Measurements from ENCODE around the gene MTERF1. TPM values are rescaled to one million over a fixed set of nuclear protein-coding genes. Genes with fewer than 3 reads are reported as not detected.

MTERF1 gene
- polyA plus RNA-seq, 3 donors = 3.6 to 4.6 (median 4.0) TPM

DNA sequence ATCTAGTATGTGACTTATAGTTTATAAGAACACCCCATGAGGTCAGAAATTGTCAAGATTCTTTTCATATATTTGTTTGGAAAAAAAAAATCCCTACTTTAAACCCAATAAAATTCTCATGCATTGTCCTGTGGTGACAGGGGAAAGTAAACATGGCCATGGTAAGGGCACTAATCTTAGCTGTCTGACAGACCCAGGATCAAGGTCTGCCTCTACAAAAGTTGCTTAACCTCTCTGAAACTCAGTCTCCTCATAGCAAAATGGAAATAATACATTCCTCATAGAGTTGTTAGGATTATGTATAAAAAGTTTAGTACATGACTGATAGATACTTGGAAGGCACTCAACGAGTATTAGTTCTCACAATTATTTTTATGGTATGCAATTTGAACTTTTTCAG, 37.9 kb upstream of the MTERF1 start:
- peaks cover 0 to 5% (median 0%) of the 10 kb centered on the region in 7 donors for H3K9me3 Mint-ChIP-seq
- no peak for DNase-seq

DNA sequence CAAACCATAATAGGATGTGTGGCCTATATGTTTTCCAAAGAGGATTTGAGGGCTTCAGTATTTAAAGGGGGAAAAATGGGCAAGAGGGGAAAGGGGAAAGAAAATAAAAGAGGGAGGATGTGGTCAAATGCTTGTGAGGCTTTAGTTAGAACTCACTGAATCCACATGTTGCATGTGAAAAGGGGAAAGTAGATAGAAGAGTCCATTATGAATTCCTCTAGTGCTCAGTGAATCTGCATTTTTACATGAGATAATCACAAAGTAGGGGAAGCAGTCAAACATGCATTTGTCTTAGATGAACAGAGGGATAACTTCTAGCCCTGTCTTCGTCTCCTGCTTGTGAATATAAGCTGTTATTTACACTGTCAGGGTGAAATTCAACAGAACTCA, 35.5 kb upstream of the MTERF1 start:
- Mint-ChIP-seq H3K27ac (no peak overlapping the region), H3K4me1 (no peaks in the 10 kb centered on the region), H3K9me3 (peaks cover 0 to 5% (median 0%) of the 10 kb centered on the region in 7 donors), H3K27me3 (ENCODE audit: low read depth in 3 of 3) (peaks cover 0 to 2% (median 0%) of the 10 kb centered on the region in 3 donors), H3K4me3 (no peak overlapping the region), H3K36me3 (no peaks in the 10 kb centered on the region)
- Histone ChIP-seq H3K9me3 (replicated peaks in 1 of 2; ENCODE audit: control insufficient read depth in 1 of 2, insufficient read depth in 1 of 2, low read length in 2 of 2) (no peaks in the 10 kb centered on the region), H3K27me3 (ENCODE audit: control insufficient read depth in 2 of 2, insufficient read depth in 2 of 2, low read length in 2 of 2) (no peaks in the 10 kb centered on the region), H3K9ac (ENCODE audit: insufficient read depth, low read length, poor library complexity, severe bottlenecking) (no peak overlapping the region), H3K4me3 (replicated peaks in 1 of 3; ENCODE audit: low read depth in 2 of 3, low read length in 3 of 3) (no peak overlapping the region), H3K79me2 (ENCODE audit: insufficient read depth, low read length) (no peaks in the 10 kb centered on the region), H3K4me2 (replicated peaks; ENCODE audit: extremely low read depth, low read length, poor library complexity, severe bottlenecking) (no peak overlapping the region), H3K36me3 (replicated peaks in 1 of 2; ENCODE audit: control insufficient read depth in 1 of 2, insufficient read depth in 2 of 2, low read length in 2 of 2) (no peaks in the 10 kb centered on the region), H2AFZ (ENCODE audit: insufficient read depth, low read depth, low read length, poor library complexity, severe bottlenecking) (no peak overlapping the region), H3K4me1 (ENCODE audit: control insufficient read depth in 1 of 2, insufficient read depth in 2 of 2, low read length in 2 of 2) (no peaks in the 10 kb centered on the region), H3K27ac (ENCODE audit: low read depth in 1 of 2, low read length in 2 of 2) (no peak overlapping the region), H4K20me1 (ENCODE audit: insufficient read depth, low read length) (no peaks in the 10 kb centered on the region)
- no CpG with 5 or more reads among the region's 1 CpG for WGBS (ENCODE audit: insufficient coverage)
- intact Hi-C loops (cut with micrococcal nuclease) = no loop called here
- TF ChIP-seq, protein P1, sequence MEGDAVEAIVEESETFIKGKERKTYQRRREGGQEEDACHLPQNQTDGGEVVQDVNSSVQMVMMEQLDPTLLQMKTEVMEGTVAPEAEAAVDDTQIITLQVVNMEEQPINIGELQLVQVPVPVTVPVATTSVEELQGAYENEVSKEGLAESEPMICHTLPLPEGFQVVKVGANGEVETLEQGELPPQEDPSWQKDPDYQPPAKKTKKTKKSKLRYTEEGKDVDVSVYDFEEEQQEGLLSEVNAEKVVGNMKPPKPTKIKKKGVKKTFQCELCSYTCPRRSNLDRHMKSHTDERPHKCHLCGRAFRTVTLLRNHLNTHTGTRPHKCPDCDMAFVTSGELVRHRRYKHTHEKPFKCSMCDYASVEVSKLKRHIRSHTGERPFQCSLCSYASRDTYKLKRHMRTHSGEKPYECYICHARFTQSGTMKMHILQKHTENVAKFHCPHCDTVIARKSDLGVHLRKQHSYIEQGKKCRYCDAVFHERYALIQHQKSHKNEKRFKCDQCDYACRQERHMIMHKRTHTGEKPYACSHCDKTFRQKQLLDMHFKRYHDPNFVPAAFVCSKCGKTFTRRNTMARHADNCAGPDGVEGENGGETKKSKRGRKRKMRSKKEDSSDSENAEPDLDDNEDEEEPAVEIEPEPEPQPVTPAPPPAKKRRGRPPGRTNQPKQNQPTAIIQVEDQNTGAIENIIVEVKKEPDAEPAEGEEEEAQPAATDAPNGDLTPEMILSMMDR (IDR thresholded peaks at IDR 0.05) = no peak
- no peak for DNase-seq

More for the DNA sequence above, 37.9 kb upstream of the MTERF1 start:
- intact Hi-C loops (cut with micrococcal nuclease) = no loop called here
- H3K4me2 ChIP-seq (replicated peaks; ENCODE audit: extremely low read depth, low read length, poor library complexity, severe bottlenecking) = no peak overlapping the region
- Mint-ChIP-seq H3K27me3 (ENCODE audit: low read depth in 3 of 3) (peaks cover 0 to 3% (median 0%) of the 10 kb centered on the region in 3 donors), H3K4me3 (no peak overlapping the region), H3K4me1 (no peaks in the 10 kb centered on the region), H3K27ac (no peak overlapping the region), H3K36me3 (no peaks in the 10 kb centered on the region)
- H3K9ac ChIP-seq (ENCODE audit: insufficient read depth, low read length, poor library complexity, severe bottlenecking) = no peak overlapping the region
- H3K79me2 ChIP-seq (ENCODE audit: insufficient read depth, low read length) = no peaks in the 10 kb centered on the region
- H3K4me3 ChIP-seq (replicated peaks in 1 of 3; ENCODE audit: low read depth in 2 of 3, low read length in 3 of 3) = no peak overlapping the region
- no peak overlapping the region for H3K27ac ChIP-seq (ENCODE audit: low read depth in 1 of 2, low read length in 2 of 2)
- TF ChIP-seq, protein P1 (IDR thresholded peaks at IDR 0.05) = no peak
- H2AFZ ChIP-seq (ENCODE audit: insufficient read depth, low read depth, low read length, poor library complexity, severe bottlenecking) = no peak overlapping the region
- no peaks in the 10 kb centered on the region for H3K4me1 ChIP-seq (ENCODE audit: control insufficient read depth in 1 of 2, insufficient read depth in 2 of 2, low read length in 2 of 2)
- H3K9me3 ChIP-seq (replicated peaks in 1 of 2; ENCODE audit: control insufficient read depth in 1 of 2, insufficient read depth in 1 of 2, low read length in 2 of 2) = no peaks in the 10 kb centered on the region
- no peaks in the 10 kb centered on the region for H3K27me3 ChIP-seq (ENCODE audit: control insufficient read depth in 2 of 2, insufficient read depth in 2 of 2, low read length in 2 of 2)
- no CpG with 5 or more reads among the region's 1 CpG for WGBS (ENCODE audit: insufficient coverage)
- no peaks in the 10 kb centered on the region for H4K20me1 ChIP-seq (ENCODE audit: insufficient read depth, low read length)
- H3K36me3 ChIP-seq (replicated peaks in 1 of 2; ENCODE audit: control insufficient read depth in 1 of 2, insufficient read depth in 2 of 2, low read length in 2 of 2) = no peaks in the 10 kb centered on the region
